ENCODE results near the gene TMC2. TPM values are rescaled to one million over a fixed set of nuclear protein-coding genes. Genes with fewer than 3 reads are reported as not detected.

The TMC2 gene
- polyA plus RNA-seq, 1 of the 3 experiments (the other 2 are of a cell fraction), result not detected

DNA sequence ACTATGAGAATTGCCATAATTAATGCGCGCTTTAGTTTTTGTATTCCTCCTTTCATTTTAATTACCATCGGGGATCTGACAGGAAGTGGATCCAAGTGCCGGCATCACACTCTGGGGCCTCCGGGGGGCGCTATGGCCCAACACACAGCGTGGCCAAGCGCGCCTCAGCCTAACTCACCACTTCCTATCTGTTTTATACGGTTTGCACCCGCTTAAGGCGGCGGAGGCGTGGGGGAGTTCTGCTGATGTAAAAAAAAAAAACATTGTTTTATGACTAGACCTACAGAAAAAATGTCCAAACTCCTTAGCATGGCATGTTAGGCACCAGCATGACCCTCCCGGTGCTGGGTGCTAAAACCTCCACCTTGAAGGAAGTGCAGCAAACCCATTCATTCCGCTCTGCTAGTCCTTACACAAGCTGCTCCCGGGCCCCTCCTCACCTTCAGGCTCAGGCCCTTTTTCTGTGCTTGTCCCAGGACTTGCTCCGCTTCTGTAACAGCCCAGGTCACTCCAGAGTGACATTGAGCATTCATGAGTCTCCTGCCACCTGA, 151.7 kb downstream of the TMC2 start (continued):
- no peak for TF ChIP-seq GATA2 (CRISPR knock-in tag; IDR thresholded peaks at IDR 0.05)
- TF ChIP-seq, protein P1, sequence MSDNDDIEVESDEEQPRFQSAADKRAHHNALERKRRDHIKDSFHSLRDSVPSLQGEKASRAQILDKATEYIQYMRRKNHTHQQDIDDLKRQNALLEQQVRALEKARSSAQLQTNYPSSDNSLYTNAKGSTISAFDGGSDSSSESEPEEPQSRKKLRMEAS (IDR thresholded peaks at IDR 0.05; ENCODE audit: low read depth), result no peak
- TF ChIP-seq, protein P2, sequence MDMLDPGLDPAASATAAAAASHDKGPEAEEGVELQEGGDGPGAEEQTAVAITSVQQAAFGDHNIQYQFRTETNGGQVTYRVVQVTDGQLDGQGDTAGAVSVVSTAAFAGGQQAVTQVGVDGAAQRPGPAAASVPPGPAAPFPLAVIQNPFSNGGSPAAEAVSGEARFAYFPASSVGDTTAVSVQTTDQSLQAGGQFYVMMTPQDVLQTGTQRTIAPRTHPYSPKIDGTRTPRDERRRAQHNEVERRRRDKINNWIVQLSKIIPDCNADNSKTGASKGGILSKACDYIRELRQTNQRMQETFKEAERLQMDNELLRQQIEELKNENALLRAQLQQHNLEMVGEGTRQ (IDR thresholded peaks at IDR 0.05; ENCODE audit: borderline replicate concordance, low read depth, low read length), result no peak
- TF ChIP-seq, protein P3, sequence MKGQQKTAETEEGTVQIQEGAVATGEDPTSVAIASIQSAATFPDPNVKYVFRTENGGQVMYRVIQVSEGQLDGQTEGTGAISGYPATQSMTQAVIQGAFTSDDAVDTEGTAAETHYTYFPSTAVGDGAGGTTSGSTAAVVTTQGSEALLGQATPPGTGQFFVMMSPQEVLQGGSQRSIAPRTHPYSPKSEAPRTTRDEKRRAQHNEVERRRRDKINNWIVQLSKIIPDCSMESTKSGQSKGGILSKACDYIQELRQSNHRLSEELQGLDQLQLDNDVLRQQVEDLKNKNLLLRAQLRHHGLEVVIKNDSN (IDR thresholded peaks at IDR 0.05; ENCODE audit: borderline replicate concordance, low read depth), result no peak
- TF ChIP-seq TAF1 (IDR thresholded peaks at IDR 0.05; ENCODE audit: borderline replicate concordance, low read depth, low read length), result no peak
- no peak for TF ChIP-seq RXRA (IDR thresholded peaks at IDR 0.05; ENCODE audit: borderline replicate concordance, low read depth)
- no peak for TF ChIP-seq NFIC (IDR thresholded peaks at IDR 0.05; ENCODE audit: borderline replicate concordance)
- no peak for TF ChIP-seq GABPA (IDR thresholded peaks at IDR 0.05; ENCODE audit: low read depth)

DNA sequence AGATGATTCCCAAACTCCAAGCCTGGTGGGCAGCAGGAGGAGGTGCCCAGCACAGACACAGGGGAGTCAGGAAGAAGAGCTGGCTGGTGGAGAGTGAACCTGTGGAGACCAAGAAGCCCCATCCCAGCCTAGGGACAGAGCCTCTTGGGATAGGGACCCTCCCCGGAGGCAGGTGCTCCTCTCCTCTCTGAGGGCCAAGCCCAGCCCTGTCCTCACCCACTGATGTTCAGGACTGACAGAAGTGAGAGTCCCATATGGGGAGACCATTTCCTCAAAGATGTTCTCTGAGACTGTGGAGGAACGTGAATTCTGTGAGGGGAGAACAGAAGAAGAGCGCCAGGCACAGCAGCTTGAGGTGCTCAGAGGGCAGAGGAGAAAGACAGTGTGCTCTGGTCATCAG, 153.8 kb downstream of the TMC2 start:
- H3K27me3 ChIP-seq (ENCODE audit: insufficient read depth), result no peaks in the 10 kb centered on the region
- DNase-seq, result no peak
- POLR2A ChIA-PET, result no interaction called here
- TF ChIP-seq, protein P4, sequence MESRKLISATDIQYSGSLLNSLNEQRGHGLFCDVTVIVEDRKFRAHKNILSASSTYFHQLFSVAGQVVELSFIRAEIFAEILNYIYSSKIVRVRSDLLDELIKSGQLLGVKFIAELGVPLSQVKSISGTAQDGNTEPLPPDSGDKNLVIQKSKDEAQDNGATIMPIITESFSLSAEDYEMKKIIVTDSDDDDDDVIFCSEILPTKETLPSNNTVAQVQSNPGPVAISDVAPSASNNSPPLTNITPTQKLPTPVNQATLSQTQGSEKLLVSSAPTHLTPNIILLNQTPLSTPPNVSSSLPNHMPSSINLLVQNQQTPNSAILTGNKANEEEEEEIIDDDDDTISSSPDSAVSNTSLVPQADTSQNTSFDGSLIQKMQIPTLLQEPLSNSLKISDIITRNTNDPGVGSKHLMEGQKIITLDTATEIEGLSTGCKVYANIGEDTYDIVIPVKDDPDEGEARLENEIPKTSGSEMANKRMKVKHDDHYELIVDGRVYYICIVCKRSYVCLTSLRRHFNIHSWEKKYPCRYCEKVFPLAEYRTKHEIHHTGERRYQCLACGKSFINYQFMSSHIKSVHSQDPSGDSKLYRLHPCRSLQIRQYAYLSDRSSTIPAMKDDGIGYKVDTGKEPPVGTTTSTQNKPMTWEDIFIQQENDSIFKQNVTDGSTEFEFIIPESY (IDR thresholded peaks at IDR 0.05; ENCODE audit: borderline replicate concordance, low read depth), result no peak
- TF ChIP-seq NFIC (IDR thresholded peaks at IDR 0.05; ENCODE audit: borderline replicate concordance) (no peak), TAF1 (IDR thresholded peaks at IDR 0.05; ENCODE audit: borderline replicate concordance, low read depth, low read length) (no peak), SIN3A (IDR thresholded peaks at IDR 0.05; ENCODE audit: borderline replicate concordance, low read depth, low read length) (no peak), EZH2phosphoT487 (IDR thresholded peaks at IDR 0.05; ENCODE audit: borderline replicate concordance, low read depth) (no peak), POLR2AphosphoS5 (IDR thresholded peaks at IDR 0.05; ENCODE audit: low read depth, low read length) (no peak), MEF2A (IDR thresholded peaks at IDR 0.05; ENCODE audit: borderline replicate concordance, low read depth) (no peak), RAD21 (IDR thresholded peaks at IDR 0.05; ENCODE audit: low read length) (no peak), YY1 (IDR thresholded peaks at IDR 0.05; ENCODE audit: low read depth) (no peak), FOXJ3 (CRISPR knock-in tag; IDR thresholded peaks at IDR 0.05) (no peak), RXRA (IDR thresholded peaks at IDR 0.05; ENCODE audit: borderline replicate concordance, low read depth) (no peak), FOSL2 (IDR thresholded peaks at IDR 0.05; ENCODE audit: borderline replicate concordance, low read depth) (no peak)
- TF ChIP-seq, protein P2 (IDR thresholded peaks at IDR 0.05; ENCODE audit: borderline replicate concordance, low read depth, low read length), result no peak
- TF ChIP-seq, protein P5, sequence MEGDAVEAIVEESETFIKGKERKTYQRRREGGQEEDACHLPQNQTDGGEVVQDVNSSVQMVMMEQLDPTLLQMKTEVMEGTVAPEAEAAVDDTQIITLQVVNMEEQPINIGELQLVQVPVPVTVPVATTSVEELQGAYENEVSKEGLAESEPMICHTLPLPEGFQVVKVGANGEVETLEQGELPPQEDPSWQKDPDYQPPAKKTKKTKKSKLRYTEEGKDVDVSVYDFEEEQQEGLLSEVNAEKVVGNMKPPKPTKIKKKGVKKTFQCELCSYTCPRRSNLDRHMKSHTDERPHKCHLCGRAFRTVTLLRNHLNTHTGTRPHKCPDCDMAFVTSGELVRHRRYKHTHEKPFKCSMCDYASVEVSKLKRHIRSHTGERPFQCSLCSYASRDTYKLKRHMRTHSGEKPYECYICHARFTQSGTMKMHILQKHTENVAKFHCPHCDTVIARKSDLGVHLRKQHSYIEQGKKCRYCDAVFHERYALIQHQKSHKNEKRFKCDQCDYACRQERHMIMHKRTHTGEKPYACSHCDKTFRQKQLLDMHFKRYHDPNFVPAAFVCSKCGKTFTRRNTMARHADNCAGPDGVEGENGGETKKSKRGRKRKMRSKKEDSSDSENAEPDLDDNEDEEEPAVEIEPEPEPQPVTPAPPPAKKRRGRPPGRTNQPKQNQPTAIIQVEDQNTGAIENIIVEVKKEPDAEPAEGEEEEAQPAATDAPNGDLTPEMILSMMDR (IDR thresholded peaks at IDR 0.05), result no peak
- TF ChIP-seq, protein P6, sequence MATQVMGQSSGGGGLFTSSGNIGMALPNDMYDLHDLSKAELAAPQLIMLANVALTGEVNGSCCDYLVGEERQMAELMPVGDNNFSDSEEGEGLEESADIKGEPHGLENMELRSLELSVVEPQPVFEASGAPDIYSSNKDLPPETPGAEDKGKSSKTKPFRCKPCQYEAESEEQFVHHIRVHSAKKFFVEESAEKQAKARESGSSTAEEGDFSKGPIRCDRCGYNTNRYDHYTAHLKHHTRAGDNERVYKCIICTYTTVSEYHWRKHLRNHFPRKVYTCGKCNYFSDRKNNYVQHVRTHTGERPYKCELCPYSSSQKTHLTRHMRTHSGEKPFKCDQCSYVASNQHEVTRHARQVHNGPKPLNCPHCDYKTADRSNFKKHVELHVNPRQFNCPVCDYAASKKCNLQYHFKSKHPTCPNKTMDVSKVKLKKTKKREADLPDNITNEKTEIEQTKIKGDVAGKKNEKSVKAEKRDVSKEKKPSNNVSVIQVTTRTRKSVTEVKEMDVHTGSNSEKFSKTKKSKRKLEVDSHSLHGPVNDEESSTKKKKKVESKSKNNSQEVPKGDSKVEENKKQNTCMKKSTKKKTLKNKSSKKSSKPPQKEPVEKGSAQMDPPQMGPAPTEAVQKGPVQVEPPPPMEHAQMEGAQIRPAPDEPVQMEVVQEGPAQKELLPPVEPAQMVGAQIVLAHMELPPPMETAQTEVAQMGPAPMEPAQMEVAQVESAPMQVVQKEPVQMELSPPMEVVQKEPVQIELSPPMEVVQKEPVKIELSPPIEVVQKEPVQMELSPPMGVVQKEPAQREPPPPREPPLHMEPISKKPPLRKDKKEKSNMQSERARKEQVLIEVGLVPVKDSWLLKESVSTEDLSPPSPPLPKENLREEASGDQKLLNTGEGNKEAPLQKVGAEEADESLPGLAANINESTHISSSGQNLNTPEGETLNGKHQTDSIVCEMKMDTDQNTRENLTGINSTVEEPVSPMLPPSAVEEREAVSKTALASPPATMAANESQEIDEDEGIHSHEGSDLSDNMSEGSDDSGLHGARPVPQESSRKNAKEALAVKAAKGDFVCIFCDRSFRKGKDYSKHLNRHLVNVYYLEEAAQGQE (IDR thresholded peaks at IDR 0.05; ENCODE audit: low read depth, low read length), result no peak

More for the DNA sequence above, 153.8 kb downstream of the TMC2 start:
- no peaks in the 10 kb centered on the region for H3K36me3 ChIP-seq (replicated peaks in 1 of 2; ENCODE audit: control insufficient read depth in 1 of 2, insufficient read depth in 2 of 2, low read length in 1 of 2)
- no peak overlapping the region for H3K4me3 ChIP-seq (ENCODE audit: low read depth in 2 of 2, low read length in 1 of 2)
- peaks cover 0 to 27% of the 10 kb centered on the region in 2 experiments; a peak in 1 of 4 replicates for H3K4me1 ChIP-seq (ENCODE audit: control insufficient read depth in 1 of 2, insufficient read depth in 2 of 2, low read depth in 1 of 2, low read length in 1 of 2)
- H3K79me2 ChIP-seq (ENCODE audit: insufficient read depth), result no peaks in the 10 kb centered on the region; the same call in 1 of the 2 replicates
- 91% methylated on average over 3 of the region's 3 CpGs for WGBS (ENCODE audit: low lambda C conversion rate)
- H3K9ac ChIP-seq, result no peak overlapping the region
- H3K4me2 ChIP-seq, result no peak overlapping the region
- H3K9me3 ChIP-seq, result no peaks in the 10 kb centered on the region
- peaks cover 7% of the 10 kb centered on the region for H3F3A ChIP-seq (replicated peaks; ENCODE audit: insufficient read depth)
- H3K27ac ChIP-seq (ENCODE audit: low read depth in 2 of 2, low read length in 1 of 2), result no peak overlapping the region
- H2AFZ ChIP-seq (ENCODE audit: low read depth), result no peak overlapping the region
- H4K20me1 ChIP-seq (ENCODE audit: insufficient read depth), result peaks cover 7% of the 10 kb centered on the region; the same call in 1 of the 2 replicates
- CTCF ChIA-PET, result interaction anchor here (2.5 kb wide), 1 partner anchor 162 kb away, joined by 22 read pairs; no protein-coding TSS in a partner anchor
- no peaks in the 10 kb centered on the region for H3K9me2 ChIP-seq
